ENCODE results near the gene PDZD4. TPM values are rescaled to one million over a fixed set of nuclear protein-coding genes. Genes with fewer than 3 reads are reported as not detected.

The PDZD4 gene
- total and polyA plus RNA-seq, 2 experiments from 2014 or later, result not detected

DNA sequence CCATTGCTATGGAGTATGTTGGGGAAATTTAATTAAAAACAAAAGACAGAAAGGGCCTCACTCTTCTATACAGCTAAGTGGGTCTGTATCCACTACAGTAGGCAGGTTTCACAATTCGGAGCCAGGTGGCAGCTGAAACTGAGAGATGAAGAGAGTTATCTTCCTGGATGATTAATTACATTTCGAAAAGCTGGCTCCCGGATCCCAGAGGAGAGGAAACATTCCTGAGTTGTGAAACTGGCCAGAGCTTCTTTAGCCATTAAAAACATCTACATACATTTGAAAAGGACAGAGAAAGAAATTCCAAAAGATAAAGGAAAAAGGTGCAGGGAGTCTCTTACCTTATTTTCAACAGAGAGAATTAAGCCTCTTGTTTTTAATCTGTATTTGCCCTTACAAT is 15.5 kb upstream of the PDZD4 start:
- H3K9me3 ChIP-seq (ENCODE audit: low read depth), result no peaks in the 10 kb centered on the region
- no peaks in the 10 kb centered on the region for H3K9me2 ChIP-seq (ENCODE audit: insufficient read depth)
- DNase-seq, result no peak
- no peaks in the 10 kb centered on the region for H3K36me3 ChIP-seq (ENCODE audit: low read depth)
- no peaks in the 10 kb centered on the region for H4K20me1 ChIP-seq (ENCODE audit: insufficient read depth)
- no peaks in the 10 kb centered on the region for H3K4me1 ChIP-seq (ENCODE audit: insufficient read depth)
- no peaks in the 10 kb centered on the region; the same call in 1 of the 2 replicates for H3K27me3 ChIP-seq (replicated peaks; ENCODE audit: insufficient read depth)
- WGBS, 2 experiments (ENCODE audit: low coverage in 1 of 2, low lambda C conversion rate in 2 of 2, missing lambda C conversion rate in 2 of 2), result 0 to 2% methylated on average over 3 of the region's 3 CpGs
- H3F3A ChIP-seq (ENCODE audit: insufficient read depth), result no peaks in the 10 kb centered on the region
- TF ChIP-seq EZH2phosphoT487 (IDR thresholded peaks at IDR 0.05; ENCODE audit: insufficient read depth, low read depth), result no peak
- no peak for TF ChIP-seq EZH2 (IDR thresholded peaks at IDR 0.05; ENCODE audit: insufficient read depth, poor library complexity, severe bottlenecking)
- H2AFZ ChIP-seq, result no peak overlapping the region
- no peak overlapping the region for H3K27ac ChIP-seq
- in situ Hi-C loops (cut with MboI), result no loop called here
- no peak overlapping the region for H3K9ac ChIP-seq
- no peak overlapping the region for H3K4me3 ChIP-seq
- no peak overlapping the region for H3K4me2 ChIP-seq (ENCODE audit: unreplicated experiment)
- no peaks in the 10 kb centered on the region for H3K79me2 ChIP-seq (ENCODE audit: insufficient read depth)

DNA sequence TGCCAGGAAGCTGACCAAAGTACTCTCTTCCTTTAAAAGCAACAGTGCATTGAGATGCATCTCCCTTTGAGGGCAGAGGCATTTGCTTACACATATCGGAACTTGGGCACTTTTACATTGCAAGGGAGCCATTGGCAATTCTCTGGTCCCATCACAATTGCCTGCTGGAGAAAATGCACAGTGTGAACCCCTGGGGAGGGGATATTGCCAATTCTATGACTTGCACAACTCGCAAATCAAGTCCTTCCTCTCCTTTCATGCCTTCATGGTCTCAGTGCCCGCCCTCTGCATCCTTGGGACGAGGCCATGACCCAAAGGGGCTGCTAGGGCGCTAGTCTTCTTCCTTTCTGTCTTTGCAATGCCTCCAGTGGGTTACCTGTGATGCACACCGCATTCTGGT is 14.9 kb upstream of the PDZD4 start:
- Histone ChIP-seq H2AFZ (no peak overlapping the region), H3K9me2 (ENCODE audit: insufficient read depth) (no peaks in the 10 kb centered on the region), H3K4me2 (ENCODE audit: unreplicated experiment) (no peak overlapping the region), H3F3A (ENCODE audit: insufficient read depth) (no peaks in the 10 kb centered on the region), H3K4me3 (no peak overlapping the region), H4K20me1 (ENCODE audit: insufficient read depth) (no peaks in the 10 kb centered on the region), H3K27me3 (replicated peaks; ENCODE audit: insufficient read depth) (no peaks in the 10 kb centered on the region; the same call in 1 of the 2 replicates), H3K79me2 (ENCODE audit: insufficient read depth) (no peaks in the 10 kb centered on the region), H3K9me3 (ENCODE audit: low read depth) (no peaks in the 10 kb centered on the region), H3K9ac (no peak overlapping the region), H3K36me3 (ENCODE audit: low read depth) (no peaks in the 10 kb centered on the region), H3K4me1 (ENCODE audit: insufficient read depth) (no peaks in the 10 kb centered on the region), H3K27ac (no peak overlapping the region)
- TF ChIP-seq EZH2 (IDR thresholded peaks at IDR 0.05; ENCODE audit: insufficient read depth, poor library complexity, severe bottlenecking) (no peak), EZH2phosphoT487 (IDR thresholded peaks at IDR 0.05; ENCODE audit: insufficient read depth, low read depth) (no peak)
- no peak for DNase-seq
- in situ Hi-C loops (cut with MboI), result no loop called here
- 26 to 34% methylated on average over 6 of the region's 6 CpGs for WGBS, 2 experiments (ENCODE audit: low coverage in 1 of 2, low lambda C conversion rate in 2 of 2, missing lambda C conversion rate in 2 of 2)

DNA sequence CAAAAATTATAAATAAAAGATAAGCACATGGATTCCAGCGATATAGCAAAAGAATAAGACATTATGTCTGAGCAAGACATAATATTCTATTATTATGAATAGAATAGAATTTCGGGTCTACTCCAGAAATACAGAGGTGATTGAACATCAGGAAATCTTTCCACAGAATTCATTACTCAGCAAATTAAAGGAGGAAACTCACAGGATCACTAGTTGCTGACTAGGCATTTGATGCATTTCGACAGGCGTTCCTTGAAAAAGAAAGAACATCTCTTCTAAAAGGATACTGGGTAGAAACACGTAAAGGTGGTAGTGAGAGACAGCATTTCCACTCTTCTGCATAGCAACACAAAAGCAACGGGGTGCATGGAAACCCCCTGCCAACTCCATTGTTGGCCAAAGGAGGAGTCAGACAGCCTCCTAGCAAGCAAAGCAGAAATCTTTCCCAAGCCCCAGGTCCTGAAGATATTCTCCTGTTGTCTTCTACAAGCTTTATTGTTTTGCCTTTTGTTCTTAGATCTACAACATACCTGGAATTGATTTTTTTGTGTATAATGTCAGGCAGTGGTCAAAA is 14.3 kb upstream of the PDZD4 start:
- Histone ChIP-seq H3K79me2 (ENCODE audit: insufficient read depth) (no peaks in the 10 kb centered on the region), H3K9me2 (ENCODE audit: insufficient read depth) (no peaks in the 10 kb centered on the region), H3F3A (ENCODE audit: insufficient read depth) (no peaks in the 10 kb centered on the region), H3K27ac (no peak overlapping the region), H3K4me3 (no peak overlapping the region), H3K36me3 (ENCODE audit: low read depth) (no peaks in the 10 kb centered on the region), H3K4me1 (ENCODE audit: insufficient read depth) (no peaks in the 10 kb centered on the region), H3K9me3 (ENCODE audit: low read depth) (no peaks in the 10 kb centered on the region), H3K4me2 (ENCODE audit: unreplicated experiment) (no peak overlapping the region), H3K27me3 (replicated peaks; ENCODE audit: insufficient read depth) (no peaks in the 10 kb centered on the region; the same call in 1 of the 2 replicates), H2AFZ (no peak overlapping the region), H4K20me1 (ENCODE audit: insufficient read depth) (no peaks in the 10 kb centered on the region), H3K9ac (no peak overlapping the region)
- no peak for TF ChIP-seq EZH2phosphoT487 (IDR thresholded peaks at IDR 0.05; ENCODE audit: insufficient read depth, low read depth)
- no peak for TF ChIP-seq EZH2 (IDR thresholded peaks at IDR 0.05; ENCODE audit: insufficient read depth, poor library complexity, severe bottlenecking)
- in situ Hi-C loops (cut with MboI), result no loop called here
- 3% methylated on average over 6 of the region's 6 CpGs for WGBS, 2 experiments (ENCODE audit: low coverage in 1 of 2, low lambda C conversion rate in 2 of 2, missing lambda C conversion rate in 2 of 2)
- DNase-seq, result no peak

DNA sequence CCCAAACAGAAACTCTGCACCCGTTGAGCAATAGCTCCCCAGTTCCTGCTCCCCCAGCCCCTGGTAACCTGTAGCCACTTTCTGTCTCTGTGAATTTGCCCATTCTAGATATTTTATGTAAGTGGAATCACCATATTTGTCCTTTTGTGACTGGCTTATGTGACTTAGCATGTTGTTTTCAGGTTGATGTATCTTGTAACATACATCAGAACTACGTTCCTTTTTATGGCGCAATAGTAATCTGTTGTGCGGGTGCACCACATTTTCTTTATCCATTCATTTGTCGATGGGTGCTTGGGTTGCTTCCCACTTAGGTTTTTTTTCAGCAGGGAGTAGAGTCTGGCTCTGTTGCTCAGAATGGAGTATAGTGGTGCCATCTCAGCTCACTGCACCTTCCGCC is 6.6 kb upstream of the PDZD4 start:
- Histone ChIP-seq H3K9ac (no peak overlapping the region), H3K36me3 (ENCODE audit: low read depth) (no peaks in the 10 kb centered on the region), H3K27me3 (replicated peaks; ENCODE audit: insufficient read depth) (no peaks in the 10 kb centered on the region), H4K20me1 (ENCODE audit: insufficient read depth) (no peaks in the 10 kb centered on the region), H3F3A (ENCODE audit: insufficient read depth) (no peaks in the 10 kb centered on the region), H3K4me1 (ENCODE audit: insufficient read depth) (no peaks in the 10 kb centered on the region), H3K4me2 (ENCODE audit: unreplicated experiment) (no peak overlapping the region), H3K4me3 (no peak overlapping the region), H3K27ac (no peak overlapping the region), H3K9me3 (ENCODE audit: low read depth) (no peaks in the 10 kb centered on the region), H3K9me2 (ENCODE audit: insufficient read depth) (no peaks in the 10 kb centered on the region), H3K79me2 (ENCODE audit: insufficient read depth) (no peaks in the 10 kb centered on the region), H2AFZ (no peak overlapping the region)
- WGBS, 2 experiments (ENCODE audit: low coverage in 1 of 2, low lambda C conversion rate in 2 of 2, missing lambda C conversion rate in 2 of 2), result 46 to 55% methylated on average over 6 of the region's 6 CpGs
- TF ChIP-seq EZH2phosphoT487 (IDR thresholded peaks at IDR 0.05; ENCODE audit: insufficient read depth, low read depth) (no peak), EZH2 (IDR thresholded peaks at IDR 0.05; ENCODE audit: insufficient read depth, poor library complexity, severe bottlenecking) (no peak)
- in situ Hi-C loops (cut with MboI), result no loop called here
- DNase-seq, result no peak

DNA sequence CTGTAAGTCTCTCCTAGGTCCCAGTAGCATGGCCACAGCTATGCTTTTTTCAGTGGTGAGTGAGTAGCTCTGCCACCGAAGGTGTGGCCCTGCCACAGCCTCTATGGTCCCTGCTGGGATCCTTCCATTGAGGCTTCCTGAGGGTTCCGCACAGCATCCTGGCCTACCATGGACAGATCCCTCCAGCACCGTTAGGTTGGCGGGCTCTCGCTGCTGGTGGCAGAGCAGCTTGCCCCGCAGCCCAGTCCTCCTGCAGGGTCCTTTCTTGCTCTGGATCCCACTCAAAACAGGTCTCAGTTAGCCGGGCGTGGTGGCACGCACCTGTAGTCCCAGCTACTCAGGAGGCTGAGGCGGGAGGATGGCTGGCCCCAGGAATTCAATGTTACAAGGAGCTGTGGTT is 2.4 kb upstream of the PDZD4 start:
- 83 to 100% methylated on average over 3 to 9 of the region's 10 CpGs for whole genome bisulfite sequencing, 2 experiments (ENCODE audit: low coverage in 1 of 2, low lambda C conversion rate in 2 of 2, missing lambda C conversion rate in 2 of 2)
- no peaks in the 10 kb centered on the region for H3K9me3 ChIP-seq (ENCODE audit: low read depth)
- H3K79me2 ChIP-seq (ENCODE audit: insufficient read depth), result no peaks in the 10 kb centered on the region
- H3K27ac ChIP-seq, result no peak overlapping the region
- no peaks in the 10 kb centered on the region; the same call in 1 of the 2 replicates for H3K27me3 ChIP-seq (replicated peaks; ENCODE audit: insufficient read depth)
- no peaks in the 10 kb centered on the region for H3F3A ChIP-seq (ENCODE audit: insufficient read depth)
- H3K9me2 ChIP-seq (ENCODE audit: insufficient read depth), result no peaks in the 10 kb centered on the region
- DNase-seq, result no peak
- in situ Hi-C loops (cut with MboI), result no loop called here
- H3K9ac ChIP-seq, result no peak overlapping the region
- H3K4me1 ChIP-seq (ENCODE audit: insufficient read depth), result no peaks in the 10 kb centered on the region
- no peak for TF ChIP-seq EZH2 (IDR thresholded peaks at IDR 0.05; ENCODE audit: insufficient read depth, poor library complexity, severe bottlenecking)
- no peak for TF ChIP-seq EZH2phosphoT487 (IDR thresholded peaks at IDR 0.05; ENCODE audit: insufficient read depth, low read depth)
- no peaks in the 10 kb centered on the region for H3K36me3 ChIP-seq (ENCODE audit: low read depth)
- no peak overlapping the region for H2AFZ ChIP-seq
- H3K4me2 ChIP-seq (ENCODE audit: unreplicated experiment), result no peak overlapping the region
- no peak overlapping the region for H3K4me3 ChIP-seq
- no peaks in the 10 kb centered on the region for H4K20me1 ChIP-seq (ENCODE audit: insufficient read depth)

Measured in GM23248 (cell line).